ENCODE results near the gene EML2.

EML2 gene

DNA sequence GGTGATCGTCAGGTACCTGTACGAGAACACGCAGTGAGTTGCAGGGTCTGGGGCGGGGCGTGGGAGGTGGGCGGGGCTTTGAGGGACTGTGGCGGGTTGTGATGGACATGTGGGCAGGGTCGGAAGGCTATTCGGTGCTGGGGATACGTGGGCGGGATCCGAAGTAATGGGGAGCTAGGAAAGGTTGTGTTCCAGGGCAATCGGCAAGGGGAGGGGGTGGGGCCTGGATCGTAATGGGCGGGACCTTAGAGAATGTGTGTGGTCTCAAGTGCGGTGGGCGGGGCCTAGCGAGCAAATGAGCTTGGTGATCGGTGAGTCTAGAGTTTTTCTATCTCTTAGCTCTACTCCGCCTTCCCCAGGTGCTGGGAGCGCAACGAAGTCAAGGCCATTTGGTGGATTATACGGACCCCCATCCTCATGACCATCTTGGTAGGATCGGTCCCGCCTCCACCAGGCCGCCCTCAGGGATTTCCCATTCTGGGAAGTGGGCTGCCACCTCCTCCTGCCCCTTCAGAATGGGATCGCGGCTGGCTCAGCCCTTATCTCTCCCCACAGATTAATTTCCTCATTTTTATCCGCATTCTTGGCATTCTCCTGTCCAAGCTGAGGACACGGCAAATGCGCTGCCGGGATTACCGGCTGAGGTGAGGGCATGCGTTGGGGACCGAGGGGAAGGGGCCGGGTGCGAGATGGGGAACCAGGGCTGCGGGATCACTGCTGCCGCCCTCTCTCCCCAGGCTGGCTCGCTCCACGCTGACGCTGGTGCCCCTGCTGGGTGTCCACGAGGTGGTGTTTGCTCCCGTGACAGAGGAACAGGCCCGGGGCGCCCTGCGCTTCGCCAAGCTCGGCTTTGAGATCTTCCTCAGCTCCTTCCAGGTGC, 38.4 kb upstream of the EML2 start:
- FAIRE-seq (no peak), DNase-seq (ENCODE audit: insufficient read length, low spot score) (no peak)
- TF ChIP-seq, protein P1, sequence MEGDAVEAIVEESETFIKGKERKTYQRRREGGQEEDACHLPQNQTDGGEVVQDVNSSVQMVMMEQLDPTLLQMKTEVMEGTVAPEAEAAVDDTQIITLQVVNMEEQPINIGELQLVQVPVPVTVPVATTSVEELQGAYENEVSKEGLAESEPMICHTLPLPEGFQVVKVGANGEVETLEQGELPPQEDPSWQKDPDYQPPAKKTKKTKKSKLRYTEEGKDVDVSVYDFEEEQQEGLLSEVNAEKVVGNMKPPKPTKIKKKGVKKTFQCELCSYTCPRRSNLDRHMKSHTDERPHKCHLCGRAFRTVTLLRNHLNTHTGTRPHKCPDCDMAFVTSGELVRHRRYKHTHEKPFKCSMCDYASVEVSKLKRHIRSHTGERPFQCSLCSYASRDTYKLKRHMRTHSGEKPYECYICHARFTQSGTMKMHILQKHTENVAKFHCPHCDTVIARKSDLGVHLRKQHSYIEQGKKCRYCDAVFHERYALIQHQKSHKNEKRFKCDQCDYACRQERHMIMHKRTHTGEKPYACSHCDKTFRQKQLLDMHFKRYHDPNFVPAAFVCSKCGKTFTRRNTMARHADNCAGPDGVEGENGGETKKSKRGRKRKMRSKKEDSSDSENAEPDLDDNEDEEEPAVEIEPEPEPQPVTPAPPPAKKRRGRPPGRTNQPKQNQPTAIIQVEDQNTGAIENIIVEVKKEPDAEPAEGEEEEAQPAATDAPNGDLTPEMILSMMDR (IDR thresholded peaks at IDR 0.05; ENCODE audit: insufficient read depth, missing control alignments) = no peak

DNA sequence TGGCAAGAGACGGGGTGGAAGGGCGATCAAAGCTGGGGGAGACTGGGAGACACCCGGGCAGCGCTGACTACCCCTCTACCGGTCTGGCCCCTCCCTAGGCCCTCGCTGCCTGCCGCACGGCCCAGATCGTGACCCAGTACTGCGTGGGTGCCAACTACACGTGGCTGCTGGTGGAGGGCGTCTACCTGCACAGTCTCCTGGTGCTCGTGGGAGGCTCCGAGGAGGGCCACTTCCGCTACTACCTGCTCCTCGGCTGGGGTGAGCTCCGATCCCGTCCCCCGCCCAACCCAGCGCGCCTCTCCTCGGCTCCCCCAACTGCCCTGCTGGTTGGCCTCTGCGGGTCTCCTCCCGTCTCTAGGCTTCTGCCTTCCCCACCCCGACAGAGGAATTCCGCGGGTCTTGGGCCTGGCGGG, 37.7 kb upstream of the EML2 start:
- no peak for FAIRE-seq
- no peak for DNase-seq (ENCODE audit: insufficient read length, low spot score)
- TF ChIP-seq, protein P1 (IDR thresholded peaks at IDR 0.05; ENCODE audit: insufficient read depth, missing control alignments) = no peak

DNA sequence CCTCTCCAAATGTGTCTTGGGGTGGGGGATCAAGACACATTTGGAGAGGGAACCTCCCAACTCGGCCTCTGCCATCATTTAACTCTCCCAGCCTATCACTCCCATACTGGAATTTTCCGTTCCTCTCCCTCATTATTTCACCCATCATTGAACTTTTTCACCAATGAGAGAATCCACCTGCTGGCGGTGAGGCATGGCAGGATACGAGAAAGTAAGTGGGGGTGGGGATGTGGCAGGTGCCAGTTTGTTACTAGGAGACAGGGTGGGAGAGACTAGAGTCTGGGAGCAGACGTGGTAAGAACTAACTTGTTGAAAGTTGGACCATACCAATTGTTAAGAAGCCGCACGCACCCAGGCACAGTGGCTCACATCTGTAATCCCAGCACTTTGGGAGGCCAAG, 35.7 kb upstream of the EML2 start:
- TF ChIP-seq, protein P1 (IDR thresholded peaks at IDR 0.05; ENCODE audit: insufficient read depth, missing control alignments) = no peak
- FAIRE-seq (no peak), DNase-seq (ENCODE audit: insufficient read length, low spot score) (no peak)

DNA sequence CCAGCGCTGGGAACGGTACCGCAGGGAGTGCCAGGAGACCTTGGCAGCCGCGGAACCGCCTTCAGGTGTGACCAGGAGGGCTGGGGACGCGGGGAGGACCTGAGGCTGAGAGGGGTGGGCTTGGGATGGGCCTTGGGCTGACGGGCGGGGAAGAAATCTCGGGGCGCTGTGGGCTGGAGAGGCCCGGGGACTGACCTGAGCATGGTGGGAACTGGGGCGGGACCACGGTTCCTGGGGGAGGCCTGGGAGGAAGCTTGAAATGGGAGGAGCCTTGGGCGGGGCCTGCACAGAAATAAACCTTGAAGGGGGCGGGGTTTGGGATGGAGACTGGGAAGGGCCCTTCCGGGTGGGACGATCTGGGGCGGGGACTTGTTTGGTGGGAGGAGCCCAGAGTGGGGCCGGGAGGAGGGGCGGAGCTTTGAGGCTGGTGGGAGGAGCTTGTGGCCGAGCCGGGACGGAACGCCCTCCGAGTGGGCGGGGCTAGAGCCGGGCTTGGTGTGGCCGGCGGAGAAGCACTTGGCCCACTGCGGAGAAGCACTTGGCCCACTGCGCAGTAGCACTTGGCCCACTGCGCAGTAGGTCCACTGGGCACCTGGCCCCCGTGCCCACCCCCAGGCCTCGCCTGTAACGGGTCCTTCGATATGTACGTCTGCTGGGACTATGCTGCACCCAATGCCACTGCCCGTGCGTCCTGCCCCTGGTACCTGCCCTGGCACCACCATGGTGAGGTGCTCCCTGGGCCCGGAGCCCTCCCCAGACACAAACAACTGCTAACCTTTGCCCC, 31.7 kb upstream of the EML2 start:
- TF ChIP-seq, protein P1 (IDR thresholded peaks at IDR 0.05; ENCODE audit: insufficient read depth, missing control alignments) = no peak
- FAIRE-seq = no peak
- no peak for DNase-seq (ENCODE audit: insufficient read length, low spot score)

DNA sequence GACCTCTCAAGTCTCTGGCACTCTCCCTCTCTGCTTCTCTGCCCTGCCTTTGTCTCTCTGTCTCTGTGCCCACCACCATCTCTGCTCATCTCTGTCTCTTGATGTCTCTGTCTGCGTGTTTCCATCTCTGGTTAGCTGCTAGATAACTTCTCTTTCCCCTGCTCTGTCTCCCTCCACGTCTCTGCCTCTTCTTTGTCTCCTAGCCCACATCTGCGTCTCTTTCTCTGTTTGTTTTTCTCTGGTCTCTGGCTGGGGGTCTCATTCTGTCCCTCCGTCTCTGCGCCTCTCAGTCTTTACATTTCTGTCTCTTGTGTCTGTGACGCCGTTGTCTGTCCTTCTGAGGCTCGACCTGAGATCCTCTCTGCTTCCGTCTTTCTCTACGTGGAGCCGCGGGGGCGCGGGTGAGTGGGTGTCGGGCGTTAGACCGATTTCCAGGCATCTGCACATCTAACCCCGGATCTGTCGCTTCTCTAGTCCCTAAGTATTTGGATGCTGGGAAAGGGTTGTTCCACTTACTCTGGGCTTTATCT, 29.2 kb upstream of the EML2 start:
- no peak for FAIRE-seq
- TF ChIP-seq, protein P1 (IDR thresholded peaks at IDR 0.05; ENCODE audit: insufficient read depth, missing control alignments) = no peak
- DNase-seq (ENCODE audit: insufficient read length, low spot score) = no peak

DNA sequence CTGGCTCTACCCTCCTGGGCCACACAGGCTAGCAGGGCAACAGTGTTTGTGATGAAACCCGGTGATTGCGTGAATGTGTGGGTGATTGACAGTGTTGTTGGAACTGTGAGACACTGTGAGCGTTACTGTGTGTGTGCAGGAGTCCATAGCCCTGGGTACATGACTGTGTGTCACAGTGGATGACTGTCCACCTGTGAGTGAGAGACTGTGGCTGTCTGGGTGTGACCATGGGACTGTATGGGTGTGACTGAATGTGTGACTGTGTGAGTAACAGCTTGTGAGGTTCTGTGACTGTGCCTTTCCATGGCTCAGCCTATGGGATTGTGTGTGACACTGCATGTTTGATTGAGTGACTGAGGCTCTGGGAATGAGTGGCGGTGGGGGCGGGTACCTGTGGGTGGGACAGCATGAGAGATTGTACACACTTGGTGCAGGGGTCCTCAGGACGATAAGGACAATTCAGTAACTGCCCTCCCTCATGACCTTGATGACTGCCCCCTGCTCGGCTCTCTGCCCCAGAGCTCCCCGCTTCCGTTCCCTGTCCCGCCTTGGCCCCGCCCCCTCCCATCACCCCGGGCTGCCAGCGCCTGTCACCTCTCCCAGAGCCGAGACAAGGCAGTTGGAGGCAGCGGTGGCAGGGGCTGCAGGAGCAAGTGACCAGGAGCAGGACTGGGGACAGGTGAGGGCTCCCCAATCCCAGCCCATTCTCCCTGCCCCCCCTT, 28.6 kb upstream of the EML2 start, which contains the start of gene GIPR:
TSS of gene GIPR (plus strand) at position 602 of the 722 bp plus-strand sequence. CDS start 1,300 bp downstream, outside the sequence.
- TF ChIP-seq, protein P1 (IDR thresholded peaks at IDR 0.05; ENCODE audit: insufficient read depth, missing control alignments) = no peak
- DNase-seq (ENCODE audit: insufficient read length, low spot score) = peak; percentile 76
- no peak for FAIRE-seq

Measured in D721Med (cell line).